BLaER1 treated with 17β-estradiol and CSF1 and Interleukin-3, amounts not matched to agents 10 nM and 100 nM (cell line): ENCODE measurements around the gene ART4.

ENCODE experiments used
- H3K27ac ChIP-seq, 11 experiments: shearing (Covaris generic); formaldehyde crosslinking; 2 replicates each; pipeline ENCODE4 v1.8.1; 2022
- H3K27me3 ChIP-seq, 11 experiments: shearing (Covaris generic); formaldehyde crosslinking; 2 replicates each; pipeline ENCODE4 v1.8.1; 2022
- H3K36me3 ChIP-seq, 11 experiments: shearing (Covaris generic); formaldehyde crosslinking; 2 replicates each; pipeline ENCODE4 v1.8.1; 2022
- H3K4me1 ChIP-seq, 10 experiments: shearing (Covaris generic); formaldehyde crosslinking; 2 replicates each; pipeline ENCODE4 v1.8.1; 2022
- H3K4me2 ChIP-seq, 11 experiments: shearing (Covaris generic); formaldehyde crosslinking; 2 replicates each; pipeline ENCODE4 v1.8.1; 2022
- H3K4me3 ChIP-seq, 10 experiments: shearing (Covaris generic); formaldehyde crosslinking; 2 replicates each; pipeline ENCODE4 v1.8.1; 2022
- H3K9ac ChIP-seq, 11 experiments: shearing (Covaris generic); formaldehyde crosslinking; 2 replicates each; pipeline ENCODE4 v1.8.1; 2022
- H3K9me3 ChIP-seq, 11 experiments: shearing (Covaris generic); formaldehyde crosslinking; replicated peaks in 1 of 11; 2 replicates each; pipeline ENCODE4 v1.8.1; 2022
- H4K20me1 ChIP-seq, 11 experiments: shearing (Covaris generic); formaldehyde crosslinking; 2 replicates each; pipeline ENCODE4 v1.8.1; 2022
- Cebpa-rat ChIP-seq, 11 experiments: shearing (Covaris generic); IDR thresholded peaks; 2 replicates each; pipeline ENCODE4 v1.8.1; 2022

Gene ART4

GRCh38 chr12:14843425-14843887 is at the start of gene ART4:
Gene ART4 (minus strand): TSS chr12:14843526. CDS start chr12:14843113, 413 bp downstream.
- Histone ChIP-seq H3K36me3 (no peaks in the 10 kb centered on the region), H3K27me3 (no peaks in the 10 kb centered on the region), H3K4me2 (no peak within 1 kb of the TSS), H3K4me3 (no peak within 1 kb of the TSS), H3K27ac (no peak within 1 kb of the TSS), H3K9ac (no peak within 1 kb of the TSS), H3K9me3 (no peaks in the 10 kb centered on the region), H3K4me1 (peaks cover 0 to 12% (median 7%) of the 10 kb centered on the region in 10 experiments; a peak in 11 of 20 replicates), H4K20me1 (no peaks in the 10 kb centered on the region)
- no peak for TF ChIP-seq Cebpa-rat (IDR thresholded peaks at IDR 0.05)

GRCh38 chr12:14892726-14893505 is 49.6 kb upstream of the ART4 start:
- TF ChIP-seq Cebpa-rat (IDR thresholded peaks at IDR 0.05), result no peak
- Histone ChIP-seq H3K36me3 (no peaks in the 10 kb centered on the region), H3K4me2 (no peak overlapping the region), H3K9ac (no peak overlapping the region), H3K4me3 (no peak overlapping the region), H4K20me1 (no peaks in the 10 kb centered on the region), H3K4me1 (no peaks in the 10 kb centered on the region), H3K27ac (no peak overlapping the region), H3K9me3 (no peaks in the 10 kb centered on the region), H3K27me3 (no peaks in the 10 kb centered on the region)

GRCh38 chr12:14890701-14891100 is 47.4 kb upstream of the ART4 start:
- H3K9ac ChIP-seq, result no peak overlapping the region
- no peaks in the 10 kb centered on the region for H3K9me3 ChIP-seq
- TF ChIP-seq Cebpa-rat (IDR thresholded peaks at IDR 0.05), result no peak
- no peaks in the 10 kb centered on the region for H3K36me3 ChIP-seq
- no peak overlapping the region for H3K4me2 ChIP-seq
- no peaks in the 10 kb centered on the region for H3K27me3 ChIP-seq
- H3K27ac ChIP-seq, result no peak overlapping the region
- peaks cover 0 to 2% (median 0%) of the 10 kb centered on the region in 10 experiments; a peak in 2 of 20 replicates for H3K4me1 ChIP-seq
- no peaks in the 10 kb centered on the region for H4K20me1 ChIP-seq
- no peak overlapping the region for H3K4me3 ChIP-seq

GRCh38 chr12:14886271-14886670 is 42.9 kb upstream of the ART4 start:
- H3K4me3 ChIP-seq, result no peak overlapping the region
- H3K27ac ChIP-seq, result no peak overlapping the region
- no peak overlapping the region for H3K4me2 ChIP-seq

GRCh38 chr12:14885718-14886221 is 42.4 kb upstream of the ART4 start, which contains the start of gene MGP:
Gene MGP (minus strand): TSS chr12:14885854. CDS start chr12:14885791, 63 bp downstream.
- Histone ChIP-seq H3K27me3 (no peaks in the 10 kb centered on the region), H3K27ac (no peak within 1 kb of the TSS), H3K4me3 (0 out of 20 replicates have a peak within 1 kb of the TSS, but pooled peaks of 1 of the 10 experiments have one; percentile 0), H4K20me1 (no peaks in the 10 kb centered on the region), H3K9ac (peak within 1 kb of the TSS in 3 of 11 experiments; percentile 4 to 19 (median 6); a peak in 1 of 22 replicates), H3K9me3 (peaks cover 0 to 4% (median 0%) of the 10 kb centered on the region in 11 experiments; a peak in 2 of 22 replicates), H3K4me2 (peak within 1 kb of the TSS; percentile 50 to 79 (median 70); a peak in 20 of 22 replicates), H3K4me1 (peaks cover 12 to 31% (median 25%) of the 10 kb centered on the region in 10 experiments), H3K36me3 (no peaks in the 10 kb centered on the region)
- TF ChIP-seq Cebpa-rat (IDR thresholded peaks at IDR 0.05), result no peak

More at GRCh38 chr12:14886271-14886670, 42.9 kb upstream of the ART4 start:
- Histone ChIP-seq H3K36me3 (no peaks in the 10 kb centered on the region), H4K20me1 (no peaks in the 10 kb centered on the region), H3K9me3 (peaks cover 0 to 3% (median 0%) of the 10 kb centered on the region in 11 experiments; a peak in 1 of 22 replicates), H3K9ac (no peak overlapping the region), H3K4me1 (peaks cover 8 to 26% (median 21%) of the 10 kb centered on the region in 10 experiments), H3K27me3 (no peaks in the 10 kb centered on the region)
- TF ChIP-seq Cebpa-rat (IDR thresholded peaks at IDR 0.05), result no peak

- Histone ChIP-seq H3K27ac (no peak overlapping the region), H3K9me3 (peaks cover 0 to 15% (median 7%) of the 10 kb centered on the region in 11 experiments; a peak in 12 of 22 replicates), H3K4me1 (peaks cover 15 to 36% (median 29%) of the 10 kb centered on the region in 10 experiments), H3K4me2 (peak overlapping the region; percentile 50 to 79 (median 70); a peak in 21 of 22 replicates), H3K36me3 (no peaks in the 10 kb centered on the region), H3K27me3 (no peaks in the 10 kb centered on the region), H3K9ac (peak overlapping the region in 3 of 11 experiments; percentile 4 to 19 (median 6); a peak in 2 of 22 replicates), H3K4me3 (0 out of 20 replicates have a peak overlapping the region, but pooled peaks of 1 of the 10 experiments have one; percentile 0), H4K20me1 (no peaks in the 10 kb centered on the region)
- TF ChIP-seq Cebpa-rat (IDR thresholded peaks at IDR 0.05), result no peak
Measured at GRCh38 chr12:14884458-14884878, 41.1 kb upstream of the ART4 start.

- no peaks in the 10 kb centered on the region for H4K20me1 ChIP-seq
- peaks cover 15 to 36% (median 29%) of the 10 kb centered on the region in 10 experiments for H3K4me1 ChIP-seq
- no peak overlapping the region for H3K27ac ChIP-seq
Measured at GRCh38 chr12:14883686-14884085, 40.4 kb upstream of the ART4 start.

GRCh38 chr12:14880890-14881453 is 37.6 kb upstream of the ART4 start:
- no peak for TF ChIP-seq Cebpa-rat (IDR thresholded peaks at IDR 0.05)

More at GRCh38 chr12:14883686-14884085, 40.4 kb upstream of the ART4 start:
- H3K4me3 ChIP-seq, result no peak overlapping the region
- no peak for TF ChIP-seq Cebpa-rat (IDR thresholded peaks at IDR 0.05)
- peak overlapping the region in 9 of 11 experiments; percentile 4 to 77 (median 17); a peak in 10 of 22 replicates for H3K4me2 ChIP-seq
- no peaks in the 10 kb centered on the region for H3K36me3 ChIP-seq
- no peak overlapping the region for H3K9ac ChIP-seq
- H3K27me3 ChIP-seq, result no peaks in the 10 kb centered on the region
- H3K9me3 ChIP-seq, result peaks cover 0 to 17% (median 11%) of the 10 kb centered on the region in 11 experiments; a peak in 12 of 22 replicates

More at GRCh38 chr12:14880890-14881453, 37.6 kb upstream of the ART4 start:
- peaks cover 15 to 36% (median 29%) of the 10 kb centered on the region in 10 experiments for H3K4me1 ChIP-seq
- H3K36me3 ChIP-seq, result no peaks in the 10 kb centered on the region
- H3K9me3 ChIP-seq, result peaks cover 0 to 17% (median 11%) of the 10 kb centered on the region in 11 experiments; a peak in 12 of 22 replicates
- no peak overlapping the region; a peak in 1 of 20 replicates for H3K4me3 ChIP-seq
- no peaks in the 10 kb centered on the region for H3K27me3 ChIP-seq
- peak overlapping the region in 10 of 11 experiments; percentile 30 to 67 (median 46); a peak in 17 of 22 replicates for H3K4me2 ChIP-seq
- H3K9ac ChIP-seq, result no peak overlapping the region
- H4K20me1 ChIP-seq, result no peaks in the 10 kb centered on the region
- peak overlapping the region in 4 of 11 experiments; percentile 17 to 50 (median 42); a peak in 4 of 22 replicates for H3K27ac ChIP-seq
